D341Med (cell line): Measurements from ENCODE around the gene ICAM5.

ENCODE experiments used
- DNase-seq: peaks from one replicate; pipeline ENCODE4 v3.0.0; 2012; ENCODE audit warnings: low spot score

Gene ICAM5

DNA sequence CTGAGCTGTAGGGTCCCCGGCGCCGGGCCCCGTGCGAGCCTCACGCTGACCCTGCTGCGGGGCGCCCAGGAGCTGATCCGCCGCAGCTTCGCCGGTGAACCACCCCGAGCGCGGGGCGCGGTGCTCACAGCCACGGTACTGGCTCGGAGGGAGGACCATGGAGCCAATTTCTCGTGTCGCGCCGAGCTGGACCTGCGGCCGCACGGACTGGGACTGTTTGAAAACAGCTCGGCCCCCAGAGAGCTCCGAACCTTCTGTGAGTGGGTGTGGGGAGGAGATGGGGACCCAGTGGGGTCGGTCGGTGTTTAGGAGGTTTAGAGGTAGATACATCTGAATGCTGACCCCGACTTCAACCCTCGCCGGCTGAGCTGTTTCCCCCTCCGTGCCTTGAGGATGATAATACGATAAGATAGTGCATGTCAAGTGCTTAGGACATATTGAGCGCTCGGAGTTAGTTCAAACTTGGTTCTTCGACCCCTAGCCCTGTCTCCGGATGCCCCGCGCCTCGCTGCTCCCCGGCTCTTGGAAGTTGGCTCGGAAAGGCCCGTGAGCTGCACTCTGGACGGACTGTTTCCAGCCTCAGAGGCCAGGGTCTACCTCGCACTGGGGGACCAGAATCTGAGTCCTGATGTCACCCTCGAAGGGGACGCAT lies 1.9 kb downstream of the ICAM5 start:
- DNase-seq: no peak

DNA sequence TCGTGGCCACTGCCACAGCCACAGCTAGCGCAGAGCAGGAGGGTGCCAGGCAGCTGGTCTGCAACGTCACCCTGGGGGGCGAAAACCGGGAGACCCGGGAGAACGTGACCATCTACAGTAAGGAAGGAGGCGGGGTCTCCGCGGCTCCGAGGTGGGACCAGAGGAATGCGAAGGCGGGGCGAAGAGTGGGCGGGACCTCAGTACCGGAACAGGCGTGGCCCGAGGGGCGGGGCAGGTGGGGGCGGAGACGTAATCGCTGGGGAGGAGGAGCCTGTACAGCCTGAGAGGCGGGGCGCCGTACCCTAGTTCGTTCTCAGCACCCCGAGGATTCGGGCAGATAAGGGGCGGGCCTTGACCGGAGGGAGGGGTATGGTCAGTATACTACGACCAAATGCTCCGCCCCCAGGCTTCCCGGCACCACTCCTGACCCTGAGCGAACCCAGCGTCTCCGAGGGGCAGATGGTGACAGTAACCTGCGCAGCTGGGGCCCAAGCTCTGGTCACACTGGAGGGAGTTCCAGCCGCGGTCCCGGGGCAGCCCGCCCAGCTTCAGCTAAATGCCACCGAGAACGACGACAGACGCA lies 2.5 kb downstream of the ICAM5 start:
- peak; percentile 82 for DNase-seq

DNA sequence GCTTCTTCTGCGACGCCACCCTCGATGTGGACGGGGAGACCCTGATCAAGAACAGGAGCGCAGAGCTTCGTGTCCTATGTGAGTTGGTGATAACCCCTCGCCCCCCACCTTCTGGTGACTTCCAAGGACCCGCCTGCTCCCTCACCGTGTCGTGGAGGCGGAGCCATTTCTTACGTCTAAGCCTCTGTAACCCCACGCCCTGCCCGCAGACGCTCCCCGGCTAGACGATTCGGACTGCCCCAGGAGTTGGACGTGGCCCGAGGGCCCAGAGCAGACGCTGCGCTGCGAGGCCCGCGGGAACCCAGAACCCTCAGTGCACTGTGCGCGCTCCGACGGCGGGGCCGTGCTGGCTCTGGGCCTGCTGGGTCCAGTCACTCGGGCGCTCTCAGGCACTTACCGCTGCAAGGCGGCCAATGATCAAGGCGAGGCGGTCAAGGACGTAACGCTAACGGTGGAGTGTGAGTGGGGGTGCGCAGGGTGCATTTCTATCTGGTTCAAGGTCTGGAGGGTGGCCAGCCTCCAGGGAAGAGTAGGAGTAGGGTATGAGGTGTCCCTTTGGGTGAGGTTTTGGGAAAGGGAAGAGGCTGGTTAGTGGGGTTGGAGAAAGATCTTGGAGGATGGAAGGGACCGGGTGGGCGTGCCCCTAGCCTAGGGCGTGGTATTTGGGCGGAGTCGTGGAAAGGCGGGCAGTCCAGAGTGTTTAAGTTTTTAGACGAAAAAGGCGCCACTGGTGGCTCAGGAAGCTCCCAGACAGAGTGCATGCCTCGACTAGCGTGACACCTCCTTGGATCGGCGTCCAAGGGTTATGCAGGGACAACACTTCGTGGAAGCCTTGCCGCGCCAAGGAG lies 3.3 kb downstream of the ICAM5 start:
- no peak for DNase-seq

DNA sequence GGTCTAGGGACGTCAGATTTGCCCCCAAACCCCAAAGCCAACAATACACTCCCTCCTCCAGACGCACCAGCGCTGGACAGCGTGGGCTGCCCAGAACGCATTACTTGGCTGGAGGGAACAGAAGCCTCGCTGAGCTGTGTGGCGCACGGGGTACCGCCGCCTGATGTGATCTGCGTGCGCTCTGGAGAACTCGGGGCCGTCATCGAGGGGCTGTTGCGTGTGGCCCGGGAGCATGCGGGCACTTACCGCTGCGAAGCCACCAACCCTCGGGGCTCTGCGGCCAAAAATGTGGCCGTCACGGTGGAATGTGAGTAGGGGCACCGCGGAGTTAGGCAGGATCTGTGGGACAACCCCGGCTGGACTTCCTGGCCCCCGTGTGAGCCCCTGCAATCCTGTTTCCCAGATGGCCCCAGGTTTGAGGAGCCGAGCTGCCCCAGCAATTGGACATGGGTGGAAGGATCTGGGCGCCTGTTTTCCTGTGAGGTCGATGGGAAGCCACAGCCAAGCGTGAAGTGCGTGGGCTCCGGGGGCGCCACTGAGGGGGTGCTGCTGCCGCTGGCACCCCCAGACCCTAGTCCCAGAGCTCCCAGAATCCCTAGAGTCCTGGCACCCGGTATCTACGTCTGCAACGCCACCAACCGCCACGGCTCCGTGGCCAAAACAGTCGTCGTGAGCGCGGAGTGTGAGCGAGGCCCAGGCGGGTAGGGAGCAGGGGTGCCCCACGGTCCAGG lies 4.0 kb downstream of the ICAM5 start:
- DNase-seq: no peak

DNA sequence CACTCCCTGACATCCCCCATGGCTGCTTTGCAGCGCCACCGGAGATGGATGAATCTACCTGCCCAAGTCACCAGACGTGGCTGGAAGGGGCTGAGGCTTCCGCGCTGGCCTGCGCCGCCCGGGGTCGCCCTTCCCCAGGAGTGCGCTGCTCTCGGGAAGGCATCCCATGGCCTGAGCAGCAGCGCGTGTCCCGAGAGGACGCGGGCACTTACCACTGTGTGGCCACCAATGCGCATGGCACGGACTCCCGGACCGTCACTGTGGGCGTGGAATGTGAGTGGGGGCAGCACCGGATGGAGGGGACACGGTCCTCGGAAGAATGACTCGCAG lies 4.6 kb downstream of the ICAM5 start:
- DNase-seq: no peak

DNA sequence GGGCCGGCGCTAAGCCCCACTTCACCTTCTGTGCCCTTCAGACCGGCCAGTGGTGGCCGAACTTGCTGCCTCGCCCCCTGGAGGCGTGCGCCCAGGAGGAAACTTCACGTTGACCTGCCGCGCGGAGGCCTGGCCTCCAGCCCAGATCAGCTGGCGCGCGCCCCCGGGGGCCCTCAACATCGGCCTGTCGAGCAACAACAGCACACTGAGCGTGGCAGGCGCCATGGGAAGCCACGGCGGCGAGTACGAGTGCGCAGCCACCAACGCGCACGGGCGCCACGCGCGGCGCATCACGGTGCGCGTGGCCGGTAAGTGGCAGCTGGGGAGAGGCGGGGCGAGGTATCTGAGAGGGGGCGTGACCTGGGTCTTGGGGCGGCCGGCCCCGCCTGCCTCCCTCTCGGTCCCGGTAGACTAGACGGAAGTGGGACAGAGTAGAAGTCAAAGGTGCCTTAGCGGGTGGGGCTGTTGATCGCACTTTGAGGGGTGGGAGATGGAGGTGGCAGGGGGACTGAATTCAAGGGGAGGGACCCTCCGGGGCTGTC lies 5.6 kb downstream of the ICAM5 start:
- DNase-seq: no peak

DNA sequence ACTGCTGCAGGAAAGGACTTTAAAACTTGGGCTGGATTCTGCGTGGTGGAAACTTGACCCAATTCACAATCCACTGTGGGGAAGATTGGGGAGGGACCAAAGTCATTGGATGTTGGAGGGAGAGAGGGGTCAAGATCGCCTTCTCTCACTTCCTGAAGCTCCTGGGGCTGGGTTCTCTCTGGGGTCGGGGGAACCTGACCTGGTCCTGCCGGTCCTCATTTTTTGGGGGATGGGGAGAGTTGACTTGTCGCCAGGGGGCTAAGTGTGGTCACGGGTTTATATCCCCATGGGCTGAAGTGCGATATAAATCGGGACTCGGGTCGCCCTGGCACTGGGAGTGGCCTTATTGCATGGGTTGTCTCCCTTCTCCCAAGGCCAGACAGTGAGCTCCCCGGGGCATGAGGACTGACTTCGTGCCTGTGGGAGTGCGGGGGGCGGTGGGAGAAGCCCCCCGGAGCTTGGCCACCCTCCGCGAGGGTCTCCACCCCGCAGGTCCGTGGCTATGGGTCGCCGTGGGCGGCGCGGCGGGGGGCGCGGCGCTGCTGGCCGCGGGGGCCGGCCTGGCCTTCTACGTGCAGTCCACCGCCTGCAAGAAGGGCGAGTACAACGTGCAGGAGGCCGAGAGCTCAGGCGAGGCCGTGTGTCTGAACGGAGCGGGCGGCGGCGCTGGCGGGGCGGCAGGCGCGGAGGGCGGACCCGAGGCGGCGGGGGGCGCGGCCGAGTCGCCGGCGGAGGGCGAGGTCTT lies 6.3 kb downstream of the ICAM5 start:
- DNase-seq: no peak

DNA sequence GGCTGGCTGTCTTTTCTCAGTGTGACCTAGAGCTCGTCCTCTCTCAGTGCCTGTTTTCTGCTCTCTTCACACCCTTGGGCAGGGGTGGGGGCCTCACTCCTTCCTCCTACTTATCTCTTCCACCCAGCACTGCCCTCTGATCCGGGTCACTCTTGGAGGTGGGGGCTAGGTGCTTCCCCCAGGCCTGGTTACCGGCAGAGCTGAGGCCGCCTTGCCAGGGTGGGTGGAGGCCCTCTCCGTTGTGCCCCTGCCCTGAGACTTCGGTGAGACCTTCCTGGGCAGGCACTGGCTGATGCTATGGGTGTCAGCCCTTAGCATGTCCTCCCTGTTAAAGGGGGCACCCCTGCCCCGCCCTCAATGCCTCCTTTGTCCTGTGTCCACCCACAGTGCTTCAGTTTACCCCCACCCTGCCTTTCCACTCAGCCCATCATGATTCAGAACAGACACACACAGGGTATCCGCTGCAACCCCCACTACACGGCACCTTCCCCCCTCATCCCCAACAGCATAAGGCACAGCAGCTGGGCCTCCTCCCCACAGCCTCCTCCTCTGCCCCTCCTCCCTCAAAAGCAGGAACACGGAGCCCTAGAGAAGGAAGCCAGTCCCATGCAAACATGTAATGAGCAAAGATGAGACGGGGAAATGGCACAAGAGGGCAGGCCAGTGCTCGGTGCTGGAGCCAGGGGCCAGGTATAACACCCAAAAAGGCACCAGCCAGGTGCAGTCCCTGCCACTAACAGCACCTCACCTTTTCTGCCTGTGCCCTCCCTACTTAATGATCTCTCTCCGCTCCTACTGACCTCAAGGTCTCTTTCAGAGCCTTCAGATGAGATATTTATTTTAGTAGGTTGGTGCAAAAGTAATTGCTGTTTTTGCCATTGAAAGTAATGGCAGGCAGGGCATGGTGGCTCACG lies 10.1 kb downstream of the ICAM5 start:
- DNase-seq: no peak

DNA sequence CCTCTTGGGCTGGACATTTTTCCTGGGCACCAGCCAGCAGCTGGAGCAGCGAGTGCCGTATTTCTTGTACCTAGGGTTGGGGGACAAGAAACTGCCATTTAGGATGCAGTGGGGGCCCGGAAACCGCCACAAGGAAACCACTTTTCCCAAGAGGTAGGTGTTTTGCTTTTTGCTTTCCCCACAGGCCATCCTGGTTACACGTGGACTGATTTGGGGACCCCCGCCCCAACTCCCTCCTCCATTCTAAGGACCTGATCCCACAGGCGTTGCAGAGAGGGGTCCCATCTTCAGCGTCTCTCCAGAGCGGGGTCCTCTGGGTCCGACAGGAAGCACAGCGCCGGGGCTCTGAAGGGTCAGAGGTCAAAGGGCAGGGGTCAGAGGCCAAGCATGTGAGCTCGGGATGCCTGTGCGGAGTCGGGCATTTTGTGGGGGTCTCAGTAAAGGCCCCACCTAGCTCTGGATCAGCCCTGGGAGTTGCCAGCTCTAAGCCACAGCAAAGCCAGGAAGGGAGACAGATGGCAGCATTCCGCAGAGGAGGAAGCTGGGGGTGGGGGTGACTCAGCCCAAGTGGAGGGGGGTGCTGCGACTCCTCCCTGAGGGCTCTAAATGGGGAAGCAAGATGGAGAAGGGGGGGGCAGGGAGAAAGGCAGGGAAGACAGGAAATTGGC lies 15.5 kb downstream of the ICAM5 start:
- peak; percentile 66 for DNase-seq

DNA sequence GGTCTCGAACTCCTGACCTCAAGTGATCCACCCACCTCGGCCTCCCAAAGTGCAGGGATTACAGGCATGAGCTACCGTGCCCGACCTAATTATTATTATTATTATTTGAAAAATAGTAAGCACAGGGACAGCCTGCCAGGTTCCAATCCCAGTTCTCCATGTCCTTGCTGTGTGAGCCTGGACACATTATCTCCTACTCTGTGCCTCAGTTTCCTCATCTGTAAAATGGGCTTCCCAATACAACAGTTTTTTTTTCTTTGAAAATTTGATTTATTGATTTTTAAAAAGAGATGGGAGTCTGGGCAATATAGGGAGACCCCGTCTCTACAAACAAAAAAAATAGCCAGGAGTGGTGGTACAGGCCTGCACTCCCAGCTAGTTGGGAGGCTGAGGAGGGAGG lies 16.6 kb downstream of the ICAM5 start:
- no peak for DNase-seq

DNA sequence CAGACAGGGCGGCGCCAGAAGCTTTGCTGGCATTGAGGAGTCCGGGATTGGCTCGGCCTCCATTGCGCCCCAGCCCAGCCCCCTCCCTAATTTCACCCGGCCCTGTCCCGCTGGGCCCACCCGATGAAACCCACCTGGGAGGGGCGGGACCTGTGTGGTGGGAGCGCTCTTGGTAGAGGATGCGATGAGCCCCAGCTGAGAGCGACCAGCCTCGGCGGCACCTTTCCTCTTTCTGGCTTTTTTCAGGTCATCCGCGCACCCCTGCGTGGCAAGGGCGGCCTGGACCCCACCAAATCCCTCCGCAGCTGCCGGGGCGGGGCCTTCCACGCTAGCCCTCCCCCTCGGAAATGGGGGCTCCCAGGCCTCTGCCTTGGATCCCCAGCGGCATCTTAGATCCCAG lies 19.7 kb downstream of the ICAM5 start, which contains the start of gene ZGLP1:
ZGLP1 (minus strand) TSS at position 393 of the 400 bp plus-strand sequence.
- no peak for DNase-seq

DNA sequence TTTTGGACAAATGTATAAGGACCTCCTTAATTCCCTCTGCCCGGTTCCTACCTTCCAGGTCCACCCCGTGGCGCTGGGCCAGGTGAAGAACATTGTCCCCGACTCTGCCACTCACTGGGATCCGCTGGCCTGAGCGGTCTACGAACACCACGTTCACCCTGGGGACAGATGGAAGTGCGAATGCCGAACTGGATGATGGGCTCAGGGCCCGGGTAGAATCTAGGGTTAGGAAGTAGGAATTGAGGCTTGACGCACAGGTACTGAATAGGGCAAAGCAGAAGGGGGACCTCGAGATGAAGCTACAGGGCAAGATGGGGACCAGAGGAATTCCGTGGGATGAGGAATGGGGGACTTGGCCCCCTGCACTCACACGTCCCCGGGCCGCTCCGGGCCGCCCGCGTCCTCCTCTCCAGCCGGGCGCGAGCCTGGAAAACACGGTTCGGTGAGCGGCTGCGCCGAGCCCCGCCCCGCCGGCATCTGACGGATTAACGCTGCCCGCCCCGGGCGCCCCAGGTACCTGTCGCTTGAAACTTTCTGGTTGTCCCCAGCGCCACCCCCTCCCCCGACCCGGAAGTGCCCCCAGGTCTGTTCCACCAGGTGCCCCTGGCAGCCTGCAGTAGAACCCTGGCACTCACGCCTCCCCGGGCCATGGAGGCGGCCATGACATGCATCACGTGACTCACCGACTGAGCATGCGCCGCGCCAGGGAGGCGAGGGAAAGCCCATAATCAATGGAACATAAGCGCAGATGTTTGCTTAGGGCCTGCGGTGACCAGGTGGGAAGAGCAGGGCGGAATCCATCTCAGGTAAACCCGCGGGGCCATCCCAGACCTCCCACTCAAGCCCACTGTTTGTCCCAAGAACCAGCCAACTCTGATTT lies 25.8 kb downstream of the ICAM5 start, which contains the start of gene FDX2:
FDX2 (minus strand) TSS at position 681 of the 880 bp plus-strand sequence; CDS start at position 662, 19 bp downstream.
- DNase-seq: peak; percentile 94

DNA sequence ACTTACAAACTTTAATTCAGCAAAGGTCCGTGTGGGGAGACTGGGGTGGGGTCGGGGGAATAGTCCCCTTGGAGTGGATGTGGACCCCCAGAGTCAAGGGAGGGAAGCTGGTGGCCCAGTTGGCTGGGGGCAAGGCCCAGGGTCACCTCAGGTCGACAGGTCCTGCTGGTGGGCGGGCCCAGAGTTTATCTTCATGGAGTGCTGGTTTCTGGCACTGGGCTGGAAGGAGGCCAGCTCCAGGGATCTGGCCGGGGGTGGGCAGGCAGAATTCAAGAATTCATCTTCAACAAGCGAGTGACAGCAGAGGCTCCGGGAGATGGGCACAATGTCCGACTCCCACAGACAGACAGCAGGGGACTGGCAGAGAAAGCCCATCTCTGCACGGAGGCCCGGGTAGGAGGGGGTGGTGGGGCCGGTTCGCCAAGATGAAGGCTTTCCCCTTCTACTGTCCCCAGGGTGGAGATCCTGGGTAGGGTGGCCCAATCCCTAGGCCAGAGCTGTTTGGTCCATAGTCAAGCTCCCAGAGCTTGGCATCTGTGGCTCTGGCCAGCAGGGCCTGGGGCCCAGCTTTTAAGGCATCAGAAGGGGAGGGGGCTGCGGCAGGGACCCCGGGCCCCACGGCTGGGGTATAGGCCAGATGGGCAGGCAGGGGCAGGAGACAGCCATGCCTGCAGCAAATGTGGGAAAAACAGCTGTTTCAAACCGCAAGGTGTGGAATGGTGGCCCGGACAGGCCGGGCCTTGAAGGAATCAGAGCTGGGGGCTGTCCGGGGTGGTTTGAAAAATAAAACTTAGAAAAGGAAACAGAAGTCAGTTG lies 26.7 kb downstream of the ICAM5 start:
- DNase-seq: no peak

DNA sequence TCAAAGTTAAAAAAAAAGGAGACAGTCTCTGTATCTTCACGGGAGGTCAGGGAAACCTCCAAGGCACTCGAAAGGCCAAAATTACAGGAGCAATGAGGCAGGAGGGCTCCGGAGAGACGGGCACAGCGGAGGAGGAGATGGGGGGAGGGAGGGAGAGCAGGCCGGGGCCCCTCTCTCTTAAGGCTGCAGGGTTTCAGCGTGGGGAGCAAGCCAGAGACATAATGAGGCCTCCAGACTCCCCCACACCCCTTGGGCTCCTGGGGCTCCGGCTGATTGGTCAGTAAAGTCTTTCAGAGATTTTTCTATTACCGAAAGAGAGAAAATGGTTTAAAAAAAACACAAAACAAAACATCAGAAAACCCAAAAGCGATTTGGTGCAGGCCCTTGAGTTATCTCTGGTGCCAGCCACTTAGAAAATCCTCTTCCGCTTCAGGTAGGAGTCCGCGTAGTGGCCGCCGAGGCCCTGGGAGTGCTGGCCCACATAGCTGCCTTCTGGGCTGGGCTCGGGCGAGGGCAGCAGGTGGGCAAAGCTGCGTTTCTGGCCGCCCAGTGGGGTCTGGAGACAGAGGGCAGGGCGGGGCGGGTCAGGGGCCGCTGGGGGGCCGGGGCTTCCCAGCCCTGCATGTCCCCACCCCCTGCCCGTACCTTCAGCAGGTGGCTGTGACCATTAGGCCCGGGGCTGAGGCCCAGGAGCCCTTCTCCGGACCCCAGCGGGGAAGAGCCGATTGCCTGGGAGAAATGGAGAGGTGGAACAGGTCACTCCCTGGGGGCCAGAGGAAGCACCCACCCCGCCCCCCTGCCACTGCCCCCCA lies 27.5 kb downstream of the ICAM5 start:
- no peak for DNase-seq

DNA sequence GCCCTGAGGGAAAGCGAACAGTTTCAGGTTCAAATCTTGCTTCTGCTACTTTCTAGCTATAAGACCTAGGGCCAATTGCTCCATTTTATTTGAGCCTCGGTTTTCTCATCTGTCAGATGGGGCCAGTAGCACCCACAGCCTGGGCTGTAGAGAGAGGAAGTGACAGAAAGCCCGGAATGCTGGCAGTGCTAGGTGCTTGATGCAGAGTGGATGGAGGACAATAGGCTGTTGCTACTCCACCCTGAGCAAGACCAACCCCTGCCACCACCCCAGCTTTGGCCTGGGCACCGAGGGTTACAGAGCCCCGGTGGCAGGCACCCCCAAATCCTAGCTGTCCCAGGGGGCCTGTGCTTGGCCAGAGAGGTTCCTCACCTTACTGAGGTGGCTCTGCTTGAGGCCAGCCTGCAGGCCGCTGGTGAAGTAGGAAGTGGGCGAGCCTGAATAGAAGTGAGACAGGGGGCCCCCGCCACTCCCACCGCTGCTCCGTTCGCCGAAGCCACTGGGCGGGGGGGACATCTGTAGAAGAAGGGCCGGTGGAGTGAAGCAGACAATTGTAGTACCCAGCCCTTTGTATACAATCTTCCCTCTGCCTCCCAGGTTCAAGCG lies 28.2 kb downstream of the ICAM5 start:
- no peak for DNase-seq

DNA sequence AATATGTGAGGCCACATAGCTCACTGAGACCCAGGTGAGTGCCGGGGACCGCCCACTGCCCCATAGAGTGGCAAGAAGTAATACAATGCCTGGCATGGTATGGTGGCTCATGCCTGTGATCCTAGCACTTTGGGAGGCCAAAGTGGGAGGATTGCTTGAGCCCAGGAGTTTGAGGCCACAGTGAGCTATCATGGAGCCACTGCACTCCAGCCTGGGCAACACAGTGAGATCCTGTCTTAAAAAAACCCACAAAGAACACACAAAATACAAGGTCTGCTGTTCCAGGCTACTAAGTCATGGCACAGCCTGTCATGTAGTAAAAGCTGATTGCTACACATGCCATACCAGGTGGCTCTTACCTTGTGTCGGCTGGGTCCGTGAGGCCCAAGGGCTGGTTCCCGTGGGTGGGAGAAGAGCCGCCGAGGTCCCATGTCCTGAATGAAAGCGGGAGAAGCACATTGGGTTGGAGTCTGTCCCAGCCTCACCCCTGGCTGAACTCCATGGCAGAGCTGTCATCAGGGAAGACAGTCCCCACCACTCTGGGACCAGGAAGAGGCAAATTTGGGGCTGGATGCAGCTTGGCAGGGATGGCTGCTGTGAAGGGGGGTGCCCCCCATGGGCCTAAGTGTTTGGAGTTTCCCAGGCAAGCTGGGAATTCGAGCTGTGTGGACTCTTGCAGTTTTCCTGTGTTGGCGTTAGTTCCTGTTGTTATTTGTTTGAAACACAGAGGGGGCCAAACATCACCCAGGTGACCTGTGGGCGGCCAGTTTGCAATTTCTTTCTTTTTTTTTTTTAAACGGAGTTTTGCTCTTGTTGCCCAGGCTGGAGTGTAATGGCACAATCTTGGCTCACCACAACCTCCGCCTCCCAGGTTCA lies 29.3 kb downstream of the ICAM5 start:
- DNase-seq: no peak
